ELF-1 (cell line): Measurements from ENCODE around the gene C1orf232.
A peak's percentile ranks its signal among the peaks of the same experiment; 100 is the strongest.

ENCODE experiments used
- DNase-seq: peaks from one replicate; pipeline ENCODE4 v3.0.0-alpha.2; 2016; ENCODE audit warnings: low read depth, low spot score

C1orf232 gene

GRCh38 chr1:26180010-26180506 lies 11.3 kb upstream of the C1orf232 start:
- no peak for DNase-seq

DNA sequence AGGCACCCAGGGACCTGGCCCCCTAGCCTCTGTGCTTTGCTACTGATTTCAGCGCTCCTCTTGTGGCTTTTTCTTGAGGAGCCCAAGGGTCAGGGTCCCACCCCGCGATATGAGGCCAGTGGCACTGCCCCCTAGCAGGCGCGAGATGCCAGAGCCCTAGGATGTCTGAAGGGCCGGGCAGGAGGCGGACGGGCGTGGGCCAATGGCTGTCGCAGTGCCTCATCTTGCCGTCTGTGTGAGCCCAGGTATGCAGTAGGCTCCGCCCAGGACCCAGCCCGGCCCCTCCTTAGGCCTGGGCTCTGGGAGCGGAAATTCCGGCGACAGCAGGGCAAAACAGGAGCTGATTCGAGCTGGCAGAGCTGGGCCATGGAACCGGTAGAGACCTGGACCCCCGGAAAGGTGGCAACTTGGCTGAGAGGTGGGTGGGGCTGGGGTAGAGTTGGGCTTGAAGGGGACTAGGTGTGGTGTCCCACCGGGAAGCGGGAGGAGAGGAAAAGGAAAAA lies 8.5 kb upstream of the C1orf232 start, which contains the start of gene CNKSR1:
Gene CNKSR1, plus strand, starts transcription at position 310 of the 503 bp plus-strand sequence. Its CDS starts 57 bp downstream, at position 367.
- peak; percentile 96 for DNase-seq

GRCh38 chr1:26175346-26175745 lies 6.6 kb upstream of the C1orf232 start:
- no peak for DNase-seq

GRCh38 chr1:26171084-26172072 lies 2.6 kb upstream of the C1orf232 start, which contains the start of gene ZNF593OS:
Gene ZNF593OS, minus strand, starts transcription at chr1:26171832. Its CDS starts 171 bp downstream, at chr1:26171661.
- peak; percentile 57 for DNase-seq

DNA sequence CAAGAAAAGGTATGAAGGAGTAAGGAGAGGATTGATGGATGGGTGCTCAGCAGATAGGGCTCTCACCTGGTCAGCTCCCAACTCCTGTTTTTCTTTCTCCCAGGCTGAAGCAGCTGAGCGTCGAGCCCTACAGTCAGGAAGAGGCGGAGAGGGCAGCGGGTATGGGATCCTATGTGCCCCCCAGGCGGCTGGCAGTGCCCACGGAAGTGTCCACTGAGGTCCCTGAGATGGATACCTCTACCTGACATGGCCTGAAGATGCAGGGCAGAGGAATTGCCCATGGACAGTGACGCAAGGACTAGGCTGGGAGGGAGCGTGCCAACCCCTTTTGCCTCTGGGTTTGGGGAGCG lies 1.7 kb upstream of the C1orf232 start:
- no peak for DNase-seq

GRCh38 chr1:26169669-26170471 lies 1.1 kb upstream of the C1orf232 start, which contains the start of gene ZNF593:
Gene ZNF593, plus strand, starts transcription at chr1:26169908. Its CDS starts 76 bp downstream, at chr1:26169984.
- peak; percentile 97 for DNase-seq

DNA sequence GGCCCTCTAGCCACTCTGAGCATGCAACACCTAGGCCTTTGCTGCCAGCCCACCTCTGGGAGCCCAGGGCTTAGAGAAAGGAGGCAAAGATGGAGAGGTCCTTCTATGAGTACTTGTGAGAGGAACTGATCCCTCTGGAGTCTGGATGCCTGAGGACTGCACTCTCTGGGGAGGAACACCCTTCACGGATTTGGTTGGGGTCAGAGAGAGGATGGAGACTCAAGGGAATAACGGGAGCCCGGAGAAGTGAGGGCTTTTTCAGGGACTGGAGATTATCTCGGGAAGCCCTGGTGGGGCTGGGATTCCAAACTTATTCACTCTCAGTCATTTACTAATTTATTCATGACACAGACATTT lies 413 bp upstream of the C1orf232 start:
- DNase-seq: no peak

- DNase-seq: no peak
Observed at GRCh38 chr1:26166719-26167281, 2.0 kb downstream of the C1orf232 start.

DNA sequence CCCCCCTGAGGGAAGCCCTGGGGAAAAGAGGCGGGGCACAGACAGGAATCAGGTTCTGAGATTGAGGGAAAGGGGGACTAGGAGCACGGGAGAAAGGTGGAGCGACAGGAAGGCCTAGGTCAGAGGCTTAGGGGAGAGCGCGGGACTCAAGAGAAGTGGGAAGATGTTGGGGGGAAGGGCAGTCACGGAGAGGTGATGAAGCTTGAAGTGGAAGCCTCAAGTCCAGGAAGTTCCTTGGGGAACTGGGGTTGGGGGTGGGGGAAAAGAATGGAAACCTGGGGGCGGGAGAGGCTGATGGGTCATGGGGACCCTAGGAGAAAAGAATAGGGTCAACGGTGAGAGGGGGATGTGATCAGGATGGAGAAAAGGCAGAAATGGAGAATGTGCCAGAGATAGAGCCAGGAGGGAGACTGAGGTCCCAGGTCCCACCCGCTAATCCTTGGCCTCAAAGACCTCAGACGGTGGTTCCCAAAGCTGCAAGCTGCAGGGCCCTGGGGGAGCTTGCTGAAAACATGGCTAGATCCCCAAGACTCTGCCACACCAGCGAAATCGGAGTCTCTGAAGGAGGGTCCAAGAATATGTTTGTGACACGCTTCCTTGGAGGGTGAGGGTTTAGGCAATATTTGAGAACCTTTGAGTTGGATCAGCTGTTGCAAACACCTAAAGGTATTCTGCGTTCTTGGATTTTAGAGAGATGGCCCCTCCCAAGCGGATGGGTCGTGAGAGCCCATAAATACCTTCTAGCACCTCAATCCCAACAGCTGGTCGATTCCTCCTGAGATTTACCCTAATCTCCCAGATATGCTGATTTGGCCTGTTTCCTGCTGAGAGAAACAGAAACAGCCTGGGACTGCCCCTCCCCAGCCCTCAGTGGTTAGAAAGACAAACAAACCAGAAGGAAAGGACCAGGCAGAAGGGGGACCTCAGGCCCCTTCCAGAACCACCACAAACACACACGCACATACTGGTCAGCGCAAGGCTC lies 3.6 kb downstream of the C1orf232 start:
- DNase-seq: peak; percentile 78

DNA sequence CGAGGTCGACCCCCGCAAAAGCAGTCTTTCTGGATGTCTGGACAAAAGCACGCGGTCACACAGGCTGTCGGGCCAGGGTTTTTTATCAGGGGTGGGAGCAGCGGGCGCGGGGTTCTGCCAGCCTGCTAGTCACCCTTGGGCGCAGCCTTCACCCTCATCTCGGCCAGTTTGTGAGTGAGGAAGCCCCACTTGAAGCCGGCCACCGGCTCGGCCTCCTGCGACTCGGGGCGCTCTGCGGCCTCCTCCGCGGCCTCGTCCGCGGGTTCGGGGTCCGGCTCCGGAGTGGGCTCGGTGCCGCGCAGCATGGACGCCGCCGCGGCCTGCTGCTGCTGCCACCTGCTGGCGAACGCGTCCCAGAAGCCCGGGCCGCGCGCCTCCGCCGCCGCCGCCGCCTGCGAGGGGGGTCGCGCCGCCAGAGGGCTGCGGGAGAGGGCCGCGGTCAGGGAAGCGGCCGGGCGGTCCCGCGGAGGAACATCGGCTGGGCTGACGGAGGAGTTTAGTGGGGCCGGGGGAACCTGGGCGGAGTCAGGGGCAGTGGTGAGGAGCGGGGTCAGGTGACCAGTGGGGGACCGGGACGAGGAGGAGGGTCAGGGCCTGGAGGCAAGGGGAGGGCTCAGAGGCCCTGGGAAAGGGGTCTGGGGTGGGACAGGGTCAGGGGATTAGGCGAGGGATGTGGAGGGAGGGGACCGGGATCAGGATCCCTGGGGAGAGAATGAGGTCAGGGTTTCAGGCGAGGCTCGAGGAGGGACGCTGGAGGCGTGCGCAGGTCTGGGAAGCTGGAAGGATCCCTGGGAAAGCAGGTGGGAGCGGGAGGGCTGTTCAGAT lies 4.5 kb downstream of the C1orf232 start:
- peak; percentile 88 for DNase-seq

GRCh38 chr1:26163684-26164035 lies 5.1 kb downstream of the C1orf232 start:
- no peak for DNase-seq

GRCh38 chr1:26162220-26162709 lies 6.5 kb downstream of the C1orf232 start:
- DNase-seq: peak; percentile 47

DNA sequence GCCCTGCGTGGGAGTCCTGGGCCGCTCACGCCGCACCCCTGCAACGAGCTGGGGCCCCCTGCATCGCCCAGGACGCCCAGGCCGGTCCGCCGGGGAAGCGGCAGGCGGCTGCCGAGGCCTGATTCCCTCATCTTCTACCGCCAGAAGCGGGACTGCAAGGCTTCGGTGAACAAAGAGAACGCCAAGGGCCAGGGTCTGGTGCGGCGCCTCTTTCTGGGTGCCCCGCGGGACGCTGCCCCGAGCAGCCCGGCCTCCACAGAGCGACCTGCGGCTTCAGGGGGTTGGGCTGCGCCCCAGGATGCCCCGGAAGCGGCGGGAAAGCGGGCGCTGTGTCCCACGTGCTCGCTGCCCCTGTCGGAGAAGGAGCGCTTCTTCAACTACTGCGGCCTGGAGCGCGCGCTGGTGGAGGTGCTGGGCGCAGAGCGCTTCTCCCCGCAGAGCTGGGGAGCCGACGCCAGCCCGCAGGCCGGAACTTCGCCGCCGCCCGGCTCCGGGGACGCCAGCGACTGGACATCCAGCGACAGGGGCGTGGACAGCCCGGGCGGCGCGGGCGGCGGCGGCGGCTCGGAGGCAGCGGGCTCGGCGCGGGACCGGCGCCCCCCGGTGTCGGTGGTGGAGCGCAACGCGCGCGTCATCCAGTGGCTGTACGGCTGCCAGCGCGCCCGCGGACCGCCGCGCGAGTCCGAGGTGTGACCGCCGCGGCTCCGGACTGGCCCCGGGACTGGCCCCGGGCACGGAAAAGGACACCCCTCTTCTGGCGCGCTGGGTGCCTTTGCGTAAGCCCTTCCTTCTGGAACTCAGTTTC lies 7.1 kb downstream of the C1orf232 start:
- peak; percentile 73 for DNase-seq

DNA sequence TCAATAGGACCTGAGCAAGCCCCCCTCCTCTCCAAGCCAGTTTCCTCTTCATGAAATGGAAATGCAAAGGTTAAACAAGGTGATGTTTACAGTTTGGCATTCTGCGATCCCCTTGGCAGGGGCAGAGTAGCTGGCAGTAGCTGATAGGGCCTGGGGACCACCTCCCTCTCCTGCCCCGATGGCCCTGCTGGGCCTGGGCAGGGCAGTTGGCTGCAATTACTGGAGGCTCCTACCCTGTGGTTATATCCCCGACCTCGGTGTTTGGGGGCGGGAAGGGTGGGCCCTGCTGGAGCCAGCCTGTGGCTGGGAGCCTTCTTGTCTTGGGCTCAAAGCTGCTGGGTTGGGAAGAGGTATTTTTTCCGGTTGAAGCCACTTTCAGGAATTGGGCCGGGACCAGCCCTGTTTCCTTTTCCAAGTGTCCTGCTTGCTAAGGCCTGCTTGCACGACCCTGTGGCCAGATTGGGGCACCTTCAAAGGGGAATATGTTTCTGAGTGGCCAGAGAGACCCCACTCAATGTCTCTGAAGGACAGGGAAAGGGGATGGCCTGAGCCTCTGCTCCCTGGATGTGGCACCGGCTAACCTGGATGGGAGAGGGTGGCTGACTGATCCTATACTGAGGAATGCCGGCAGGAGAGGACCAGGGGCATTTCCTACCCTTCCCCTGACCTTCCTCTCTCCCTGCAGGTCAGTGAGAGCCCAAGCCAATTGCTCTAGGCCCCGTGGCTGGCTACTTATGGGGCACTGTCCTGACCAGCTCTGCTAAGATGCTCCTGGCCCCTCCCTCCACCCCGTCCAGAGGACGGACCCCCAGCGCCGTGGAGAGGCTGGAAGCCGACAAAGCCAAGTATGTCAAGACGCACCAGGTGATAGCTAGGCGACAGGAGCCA lies 8.0 kb downstream of the C1orf232 start:
- peak; percentile 61 for DNase-seq

DNA sequence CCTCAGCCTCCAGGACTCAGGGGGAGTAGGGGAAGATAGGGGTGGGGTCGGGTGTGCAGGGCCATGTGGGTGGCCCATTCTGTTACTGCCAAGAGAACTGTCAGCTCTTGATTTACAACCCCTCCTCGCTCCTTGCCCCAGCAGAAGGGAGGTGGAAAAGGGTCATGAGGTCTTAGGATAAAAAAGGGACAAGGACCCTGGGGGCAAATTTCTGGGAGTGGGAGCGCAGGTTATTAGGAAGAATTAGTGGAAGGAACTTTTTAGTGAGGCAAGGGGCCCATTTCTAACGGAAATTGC lies 9.1 kb downstream of the C1orf232 start:
- peak; percentile 80 for DNase-seq

- DNase-seq: peak; percentile 76
Observed at GRCh38 chr1:26158908-26159742, 9.6 kb downstream of the C1orf232 start, which contains the start of gene FAM110D. Gene FAM110D, plus strand, starts transcription at chr1:26159079. Its CDS starts 2,213 bp downstream, at chr1:26161292.
